Measurements from ENCODE around the gene HES4. TPM values are rescaled to one million over a fixed set of nuclear protein-coding genes. Genes with fewer than 3 reads are reported as not detected.

Gene HES4
- total and polyA plus RNA-seq, 2 donors (not counting 3 experiments of a cell fraction or from before 2014, with no cell fraction given) = 30.5 to 37.6 TPM

DNA sequence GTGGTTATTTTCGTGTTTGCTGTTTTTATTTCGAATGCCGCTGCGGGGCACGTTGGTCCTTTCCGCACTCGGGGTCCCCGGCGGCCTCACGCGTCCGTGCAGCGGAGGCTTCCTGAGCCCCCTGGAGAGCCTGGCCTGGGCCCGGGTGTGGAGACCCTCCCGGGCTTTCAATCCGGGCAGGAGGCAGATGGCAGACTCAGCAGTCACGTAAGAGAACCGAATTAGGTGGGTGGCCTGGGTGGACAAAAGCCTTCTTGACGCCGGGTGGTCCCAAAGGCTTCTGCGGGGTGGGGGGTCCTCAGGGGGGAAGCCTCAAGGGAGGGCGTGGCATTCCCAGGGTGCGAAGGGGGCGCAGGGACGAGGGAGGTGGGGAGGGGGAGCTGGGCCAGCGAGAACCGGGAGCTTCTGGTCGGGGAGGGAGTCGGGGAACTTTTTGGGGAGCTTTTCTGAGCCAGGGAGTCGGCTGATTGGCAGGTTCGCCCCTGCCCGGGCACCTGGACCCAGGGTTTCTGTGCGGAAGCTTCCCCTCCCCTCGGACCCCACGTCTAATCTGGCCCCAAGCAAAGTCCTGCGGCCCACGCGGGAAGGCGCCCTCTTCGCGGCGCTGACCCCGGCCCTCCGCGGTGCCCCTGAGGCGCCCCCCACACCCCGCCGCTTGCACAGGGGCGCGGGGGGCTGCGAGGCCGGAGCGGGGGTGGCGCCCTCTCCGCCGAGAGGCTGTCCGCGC lies 1.3 kb upstream of the HES4 start:
- Histone ChIP-seq H3K4me2 (ENCODE audit: insufficient read depth, low read length) (peak overlapping the region; percentile 29), H3K9ac (replicated peaks; ENCODE audit: extremely low read depth, insufficient read depth, low read length) (peak overlapping the region; percentile 54), H4K20me1 (replicated peaks; ENCODE audit: control insufficient read depth, extremely low read depth, insufficient read depth, low read length) (no peaks in the 10 kb centered on the region), H3K79me2 (ENCODE audit: control insufficient read depth, insufficient read depth, low read length) (no peaks in the 10 kb centered on the region), H2AFZ (ENCODE audit: low read depth, low read length) (peak overlapping the region; percentile 58), H3K27me3 (ENCODE audit: control insufficient read depth in 2 of 2, insufficient read depth in 2 of 2, low read length in 2 of 2) (peaks cover 0 to 19% of the 10 kb centered on the region in 2 experiments), H3K9me1 (replicated peaks; ENCODE audit: control insufficient read depth, extremely low read depth, insufficient read depth, low read length) (no peaks in the 10 kb centered on the region), H3K4me3 (replicated peaks in 1 of 3; ENCODE audit: insufficient read depth in 1 of 3, low read depth in 1 of 3, low read length in 3 of 3) (peak overlapping the region; percentile 18 to 51 (median 19)), H3K9me3 (replicated peaks; ENCODE audit: control insufficient read depth, insufficient read depth, low read length) (no peaks in the 10 kb centered on the region), H3K4me1 (ENCODE audit: control insufficient read depth, extremely low read depth, insufficient read depth, low read length) (peaks cover 21% of the 10 kb centered on the region), H3K36me3 (ENCODE audit: control insufficient read depth in 2 of 2, extremely low read depth in 1 of 2, insufficient read depth in 2 of 2, low read length in 2 of 2) (no peaks in the 10 kb centered on the region), H3K27ac (ENCODE audit: insufficient read depth, low read depth, low read length) (peak overlapping the region; percentile 80)
- TF ChIP-seq POLR2AphosphoS5 (IDR thresholded peaks at IDR 0.05; ENCODE audit: insufficient read depth, low read depth, low read length) (no peak), POLR2A (IDR thresholded peaks at IDR 0.05; ENCODE audit: low read depth, low read length) (no peak), MYC (IDR thresholded peaks at IDR 0.05; ENCODE audit: low read depth, low read length) (no peak), EZH2 (IDR thresholded peaks at IDR 0.05; ENCODE audit: borderline replicate concordance, low read depth, low read length, severe bottlenecking) (no peak), GATA2 (IDR thresholded peaks at IDR 0.05; ENCODE audit: insufficient read depth, insufficient read length, low read depth, low read length) (no peak), FOS (IDR thresholded peaks at IDR 0.05; ENCODE audit: borderline replicate concordance, insufficient read depth, low read length) (no peak), JUN (IDR thresholded peaks at IDR 0.05; ENCODE audit: borderline replicate concordance, insufficient read depth, insufficient read length, low read depth) (no peak)
- TF ChIP-seq, protein P1, sequence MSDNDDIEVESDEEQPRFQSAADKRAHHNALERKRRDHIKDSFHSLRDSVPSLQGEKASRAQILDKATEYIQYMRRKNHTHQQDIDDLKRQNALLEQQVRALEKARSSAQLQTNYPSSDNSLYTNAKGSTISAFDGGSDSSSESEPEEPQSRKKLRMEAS (IDR thresholded peaks at IDR 0.05; ENCODE audit: insufficient read depth, insufficient read length) = no peak
- TF ChIP-seq, protein P2, sequence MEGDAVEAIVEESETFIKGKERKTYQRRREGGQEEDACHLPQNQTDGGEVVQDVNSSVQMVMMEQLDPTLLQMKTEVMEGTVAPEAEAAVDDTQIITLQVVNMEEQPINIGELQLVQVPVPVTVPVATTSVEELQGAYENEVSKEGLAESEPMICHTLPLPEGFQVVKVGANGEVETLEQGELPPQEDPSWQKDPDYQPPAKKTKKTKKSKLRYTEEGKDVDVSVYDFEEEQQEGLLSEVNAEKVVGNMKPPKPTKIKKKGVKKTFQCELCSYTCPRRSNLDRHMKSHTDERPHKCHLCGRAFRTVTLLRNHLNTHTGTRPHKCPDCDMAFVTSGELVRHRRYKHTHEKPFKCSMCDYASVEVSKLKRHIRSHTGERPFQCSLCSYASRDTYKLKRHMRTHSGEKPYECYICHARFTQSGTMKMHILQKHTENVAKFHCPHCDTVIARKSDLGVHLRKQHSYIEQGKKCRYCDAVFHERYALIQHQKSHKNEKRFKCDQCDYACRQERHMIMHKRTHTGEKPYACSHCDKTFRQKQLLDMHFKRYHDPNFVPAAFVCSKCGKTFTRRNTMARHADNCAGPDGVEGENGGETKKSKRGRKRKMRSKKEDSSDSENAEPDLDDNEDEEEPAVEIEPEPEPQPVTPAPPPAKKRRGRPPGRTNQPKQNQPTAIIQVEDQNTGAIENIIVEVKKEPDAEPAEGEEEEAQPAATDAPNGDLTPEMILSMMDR (IDR thresholded peaks at IDR 0.05; ENCODE audit: extremely low read depth in 1 of 2, insufficient read depth in 1 of 2, low read depth in 1 of 2, low read length in 2 of 2) = no peak
- BruUV-seq (replicated peaks) = no TSS peak
- DNase-seq (ENCODE audit: low read depth, low spot score) = no peak
- ChIA-PET CTCF (interaction anchor here (1.2 to 5.7 kb wide), 8 partner anchors 13 to 132 kb away, joined by 4 to 41 read pairs (median 6); partner anchors contain the start of genes AGRN, ISG15, PERM1 and PLEKHN1), POLR2A (no interaction called here)
- intact Hi-C loops (cut with micrococcal nuclease) (loop anchor here (2.0 kb wide), 1 partner anchor 14 kb away; no protein-coding TSS in a partner anchor), dilution Hi-C loops (cut with MboI; ENCODE audit: extremely low pct_ligation_motif_present, low sequenced_read_pairs) (no loop called here)
- no peak for FAIRE-seq
